H9 (cell line): ENCODE data around the gene GAL3ST2. TPM values are rescaled to one million over a fixed set of nuclear protein-coding genes. Genes with fewer than 3 reads are reported as not detected.

Source experiments
- DNase-seq: peaks from one replicate; pipeline ENCODE4 v3.0.0-alpha.2; 2017
- H2AFZ ChIP-seq: one replicate; pipeline ENCODE4 v1.6.1; 2013; ENCODE audit warnings: mild to moderate bottlenecking, low read length, control low read depth, moderate library complexity
- H2AK5ac ChIP-seq: 2 replicates; pipeline ENCODE4 v1.6.1; 2013; ENCODE audit warnings: low read length, control low read depth, mixed read lengths; ENCODE audit not compliant: insufficient read length
- H2BK120ac ChIP-seq: one replicate; pipeline ENCODE4 v1.6.1; 2013; ENCODE audit warnings: low read depth, mild to moderate bottlenecking, low read length, control low read depth, inconsistent platforms; ENCODE audit not compliant: poor library complexity, severe bottlenecking
- H2BK12ac ChIP-seq: 2 replicates; pipeline ENCODE4 v1.6.1; 2013; ENCODE audit warnings: low read length, control low read depth, mixed read lengths, low read depth; ENCODE audit not compliant: insufficient read length
- H2BK15ac ChIP-seq: 2 replicates; pipeline ENCODE4 v1.6.1; 2013; ENCODE audit warnings: low read depth, low read length, control low read depth
- H2BK20ac ChIP-seq: one replicate; pipeline ENCODE4 v1.6.1; 2013; ENCODE audit warnings: low read depth, mild to moderate bottlenecking, low read length, control low read depth, inconsistent platforms; ENCODE audit not compliant: poor library complexity, severe bottlenecking
- H2BK5ac ChIP-seq: 2 replicates; pipeline ENCODE4 v1.6.1; 2013; ENCODE audit warnings: low read length, control low read depth, mixed read lengths; ENCODE audit not compliant: insufficient read length
- H3K14ac ChIP-seq: 2 replicates; pipeline ENCODE4 v1.6.1; 2013; ENCODE audit warnings: low read length, control low read depth; ENCODE audit not compliant: insufficient read depth
- H3K18ac ChIP-seq: 2 replicates; pipeline ENCODE4 v1.6.1; 2013; ENCODE audit warnings: low read depth, mild to moderate bottlenecking, mixed read lengths, low read length, control low read depth; ENCODE audit not compliant: insufficient read length
- H3K23ac ChIP-seq: 2 replicates; pipeline ENCODE4 v1.6.1; 2013; ENCODE audit warnings: low read length, control low read depth, mixed read lengths, low read depth; ENCODE audit not compliant: insufficient read length
- H3K23me2 ChIP-seq: 2 replicates; pipeline ENCODE4 v1.6.1; 2013; ENCODE audit warnings: low read depth, mild to moderate bottlenecking, mixed read lengths, low read length, control low read depth; ENCODE audit not compliant: insufficient read length, poor library complexity, severe bottlenecking
- H3K27ac ChIP-seq: 2 replicates; pipeline ENCODE4 v1.5.1; 2013; ENCODE audit warnings: low read length, control low read depth, mixed read lengths, low read depth; ENCODE audit not compliant: insufficient read length
- H3K27me3 ChIP-seq: 2 replicates; pipeline ENCODE4 v1.6.1; 2013; ENCODE audit warnings: low read length, control low read depth, inconsistent platforms; ENCODE audit not compliant: insufficient read depth
- H3K4ac ChIP-seq: 2 replicates; pipeline ENCODE4 v1.6.1; 2013; ENCODE audit warnings: low read depth, mild to moderate bottlenecking, control low read depth, inconsistent platforms, low read length, moderate library complexity
- H3K4me1 ChIP-seq: 2 replicates; pipeline ENCODE4 v1.6.1; 2013; ENCODE audit warnings: low read length, control low read depth, inconsistent platforms; ENCODE audit not compliant: insufficient read depth
- H3K4me2 ChIP-seq: 2 replicates; pipeline ENCODE4 v1.6.1; 2013; ENCODE audit warnings: low read length, control low read depth, mixed read lengths; ENCODE audit not compliant: insufficient read length, insufficient read depth
- H3K56ac ChIP-seq: 2 replicates; pipeline ENCODE4 v1.6.1; 2013; ENCODE audit warnings: low read depth, mild to moderate bottlenecking, mixed read lengths, low read length, control low read depth; ENCODE audit not compliant: insufficient read length
- H3K79me1 ChIP-seq: 2 replicates; pipeline ENCODE4 v1.6.1; 2013; ENCODE audit warnings: low read depth, mild to moderate bottlenecking, moderate library complexity, low read length, control low read depth, inconsistent platforms; ENCODE audit not compliant: insufficient read depth, poor library complexity, severe bottlenecking
- H3K79me2 ChIP-seq: 2 replicates; pipeline ENCODE4 v1.6.1; 2013; ENCODE audit warnings: low read length, control low read depth, inconsistent platforms; ENCODE audit not compliant: insufficient read depth
- H3K9ac ChIP-seq: 2 replicates; pipeline ENCODE4 v1.6.1; 2013; ENCODE audit warnings: low read length, control low read depth, mixed read lengths; ENCODE audit not compliant: insufficient read length; ENCODE audit errors: extremely low read depth
- H3K9me3 ChIP-seq: one replicate; pipeline ENCODE4 v1.6.1; 2013; ENCODE audit warnings: low read depth, low read length, inconsistent platforms; ENCODE audit not compliant: control insufficient read depth
- H3T11ph ChIP-seq: one replicate; pipeline ENCODE4 v1.6.1; 2013; ENCODE audit warnings: mild to moderate bottlenecking, low read length, control low read depth, inconsistent platforms
- H4K20me1 ChIP-seq: one replicate; pipeline ENCODE4 v1.6.1; 2013; ENCODE audit not compliant: control insufficient read depth, insufficient read length, insufficient read depth
- H4K5ac ChIP-seq: 2 replicates; pipeline ENCODE4 v1.6.1; 2013; ENCODE audit warnings: low read depth, mild to moderate bottlenecking, mixed read lengths, low read length, control low read depth; ENCODE audit not compliant: insufficient read length
- H4K8ac ChIP-seq: replicated peaks from 2 replicates; pipeline ENCODE4 v1.6.1; 2013; ENCODE audit warnings: low read length, control low read depth, mixed read lengths, low read depth; ENCODE audit not compliant: insufficient read length
- H4K91ac ChIP-seq: 2 replicates; pipeline ENCODE4 v1.6.1; 2013; ENCODE audit warnings: low read depth, mild to moderate bottlenecking, moderate library complexity, mixed read lengths, low read length, control low read depth; ENCODE audit not compliant: insufficient read length
- H3K27ac Mint-ChIP-seq, 3 experiments: 2 replicates in 2 of 3; 3 replicates in 1 of 3; pipeline ENCODE4 v1.8.0; 2020 to 2021; ENCODE audit warnings: mixed read lengths in 3 of 3, mild to moderate bottlenecking in 1 of 3, moderate library complexity in 1 of 3
- H3K27me3 Mint-ChIP-seq: 2 replicates; pipeline ENCODE4 v1.8.0; 2021; ENCODE audit warnings: low read depth, mild to moderate bottlenecking, moderate library complexity, mixed read lengths
- H3K36me3 Mint-ChIP-seq, 3 experiments: 2 replicates in 2 of 3; 3 replicates in 1 of 3; pipeline ENCODE4 v1.8.0; 2020 to 2021; ENCODE audit warnings: low read depth in 3 of 3, mixed read lengths in 3 of 3; ENCODE audit not compliant: insufficient read depth in 1 of 3
- H3K4me1 Mint-ChIP-seq, 2 experiments: 2 replicates each; pipeline ENCODE4 v1.8.0; 2020; ENCODE audit warnings: mixed read lengths in 2 of 2
- H3K4me3 Mint-ChIP-seq, 2 experiments: 2 replicates in 1 of 2; 3 replicates in 1 of 2; pipeline ENCODE4 v1.8.0; 2020 to 2021; ENCODE audit warnings: mild to moderate bottlenecking in 2 of 2, mixed read lengths in 2 of 2, moderate library complexity in 1 of 2
- H3K9me3 Mint-ChIP-seq, 2 experiments: 2 replicates in 1 of 2; 3 replicates in 1 of 2; pipeline ENCODE4 v1.8.0; 2020; ENCODE audit warnings: mild to moderate bottlenecking in 2 of 2, mixed read lengths in 2 of 2, moderate library complexity in 1 of 2
- CTCF ChIP-seq: fragments of 200-600 bp; sonication (generic); conservative IDR thresholded peaks from 3 replicates; pipeline ENCODE4 v1.8.0; 2021; ENCODE audit warnings: antibody characterized with exemption, mild to moderate bottlenecking
- WGBS: extraction: QIAGEN DNeasy Blood & Tissue Kit; methylation state at CpG from one replicate; pipeline ENCODE4 v1.1.7; 2013; ENCODE audit warnings: missing lambda C conversion rate, low lambda C conversion rate, mixed read lengths; ENCODE audit not compliant: insufficient read length; ENCODE audit errors: extremely low coverage; 5-methylcytosine and 5-hydroxymethylcytosine counted together
- total RNA-seq: library from RNA; stranded (reverse); gene quantifications from 2 replicates; pipeline ENCODE4 v1.2.1, GENCODE V29; 2021

The GAL3ST2 gene
- total RNA-seq, 1 experiment from 2014 or later: 0.33 TPM

GRCh38 chr2:241795021-241795999, 18.7 kb downstream of the GAL3ST2 start:
- H3K79me2 ChIP-seq: no peaks in the 10 kb centered on the region
- H3K4me2 ChIP-seq: no peak overlapping the region
- no peak overlapping the region for H3T11ph ChIP-seq
- no peaks in the 10 kb centered on the region for H3K79me1 ChIP-seq
- H3K4ac ChIP-seq: no peak overlapping the region
- no peak overlapping the region for H2BK5ac ChIP-seq
- H3K23ac ChIP-seq: no peak overlapping the region
- H2AK5ac ChIP-seq: no peak overlapping the region
- no peak overlapping the region for H3K56ac ChIP-seq
- H4K91ac ChIP-seq: no peak overlapping the region
- H3K23me2 ChIP-seq: no peaks in the 10 kb centered on the region
- H4K8ac ChIP-seq: no peak overlapping the region
- Mint-ChIP-seq H3K9me3 (peaks cover 15 to 17% of the 10 kb centered on the region in 2 experiments), H3K27ac (no peak overlapping the region), H3K27me3 (peaks cover 4% of the 10 kb centered on the region), H3K4me3 (no peak overlapping the region), H3K4me1 (peaks cover 9 to 13% of the 10 kb centered on the region in 2 experiments), H3K36me3 (peaks cover 0 to 12% (median 10%) of the 10 kb centered on the region in 3 experiments; a peak in 6 of 7 replicates)
- DNase-seq: no peak
- H2BK15ac ChIP-seq: no peak overlapping the region
- no peak overlapping the region for H3K9ac ChIP-seq
- H4K5ac ChIP-seq: no peak overlapping the region
- no peak overlapping the region for H2BK12ac ChIP-seq
- no peak overlapping the region for H2BK120ac ChIP-seq
- no peak overlapping the region for H3K18ac ChIP-seq
- no peaks in the 10 kb centered on the region for H4K20me1 ChIP-seq
- no peak overlapping the region for H2BK20ac ChIP-seq
- no peak overlapping the region for H2AFZ ChIP-seq
- no CpG with 5 or more reads among the region's 31 CpGs for WGBS
- no peaks in the 10 kb centered on the region for H3K27me3 ChIP-seq
- no peak overlapping the region; the same call in 1 of the 2 replicates for H3K14ac ChIP-seq
- H3K4me1 ChIP-seq: no peaks in the 10 kb centered on the region
- no peak for TF ChIP-seq CTCF
- no peak overlapping the region for H3K27ac ChIP-seq
- no peaks in the 10 kb centered on the region for H3K9me3 ChIP-seq
